UCSD-AML1 (cell line): Measurements from ENCODE around the gene GPHA2.

Experiments
- DNase-seq: peaks from one replicate; lab custom pipeline; 2025; ENCODE audit not compliant: unreplicated experiment; lab: John Stamatoyannopoulos, UW

The GPHA2 gene

DNA sequence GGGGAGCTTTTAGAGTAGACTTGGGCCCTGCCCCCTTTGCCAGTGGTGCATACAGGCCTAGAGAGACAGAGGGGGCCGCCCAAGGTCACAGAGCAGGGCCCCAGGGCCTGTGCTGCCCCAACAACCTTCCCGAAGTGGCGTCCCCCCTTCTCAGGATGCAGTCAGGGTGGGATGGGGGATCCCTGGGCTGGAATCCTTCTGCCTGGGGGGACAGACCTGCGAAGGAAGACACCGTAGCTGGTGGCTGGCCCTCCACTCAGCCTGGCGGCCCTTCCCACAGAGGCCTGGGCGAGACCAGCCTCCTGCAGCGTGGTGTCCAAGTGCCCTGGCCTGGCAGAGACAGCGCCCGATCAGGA lies 42.9 kb downstream of the GPHA2 start:
- no peak for DNase-seq

GRCh38 chr11:64892411-64892831 lies 43.3 kb downstream of the GPHA2 start:
- DNase-seq, result no peak

DNA sequence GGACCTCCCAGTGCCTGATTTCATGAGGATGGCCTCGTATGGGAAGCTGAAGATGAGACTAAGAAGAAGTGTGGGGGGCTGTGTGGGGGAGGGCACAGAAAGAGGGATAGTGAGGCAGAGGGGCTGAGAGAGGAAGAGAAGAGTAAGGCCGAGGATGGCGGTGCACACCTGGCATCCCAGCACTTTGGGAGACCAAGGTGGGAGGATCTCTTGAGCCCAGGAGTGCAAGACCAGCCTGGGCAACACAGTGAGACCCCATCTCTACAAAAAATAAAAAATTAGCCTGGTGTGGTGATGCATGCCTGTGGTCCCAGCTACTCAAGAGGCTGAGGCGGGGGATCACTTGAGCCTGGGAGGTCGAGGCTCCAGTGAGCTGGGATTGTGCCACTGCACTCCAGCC lies 43.8 kb downstream of the GPHA2 start:
- no peak for DNase-seq

GRCh38 chr11:64891215-64891848 lies 44.4 kb downstream of the GPHA2 start:
- no peak for DNase-seq

DNA sequence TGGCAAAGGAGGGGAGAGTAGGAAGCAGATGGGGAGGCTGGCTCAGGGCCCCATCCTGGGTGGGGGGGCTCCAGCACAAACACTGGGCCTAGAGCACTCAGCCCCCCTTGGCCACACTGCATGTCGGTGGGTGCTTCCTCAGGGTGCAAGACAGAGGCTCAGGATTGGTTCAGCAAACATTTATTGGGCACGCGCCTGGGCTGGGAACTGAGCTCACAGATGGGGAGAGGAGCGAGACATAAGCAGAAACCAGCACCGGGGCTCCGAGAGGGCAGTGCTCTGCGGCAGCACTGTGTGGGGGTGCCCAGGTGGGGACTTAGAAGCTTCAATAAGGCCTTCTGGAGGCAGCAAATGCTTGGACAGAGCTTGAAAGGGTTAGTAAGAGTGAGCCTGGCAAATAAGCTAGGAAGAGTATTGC lies 45.2 kb downstream of the GPHA2 start:
- no peak for DNase-seq

DNA sequence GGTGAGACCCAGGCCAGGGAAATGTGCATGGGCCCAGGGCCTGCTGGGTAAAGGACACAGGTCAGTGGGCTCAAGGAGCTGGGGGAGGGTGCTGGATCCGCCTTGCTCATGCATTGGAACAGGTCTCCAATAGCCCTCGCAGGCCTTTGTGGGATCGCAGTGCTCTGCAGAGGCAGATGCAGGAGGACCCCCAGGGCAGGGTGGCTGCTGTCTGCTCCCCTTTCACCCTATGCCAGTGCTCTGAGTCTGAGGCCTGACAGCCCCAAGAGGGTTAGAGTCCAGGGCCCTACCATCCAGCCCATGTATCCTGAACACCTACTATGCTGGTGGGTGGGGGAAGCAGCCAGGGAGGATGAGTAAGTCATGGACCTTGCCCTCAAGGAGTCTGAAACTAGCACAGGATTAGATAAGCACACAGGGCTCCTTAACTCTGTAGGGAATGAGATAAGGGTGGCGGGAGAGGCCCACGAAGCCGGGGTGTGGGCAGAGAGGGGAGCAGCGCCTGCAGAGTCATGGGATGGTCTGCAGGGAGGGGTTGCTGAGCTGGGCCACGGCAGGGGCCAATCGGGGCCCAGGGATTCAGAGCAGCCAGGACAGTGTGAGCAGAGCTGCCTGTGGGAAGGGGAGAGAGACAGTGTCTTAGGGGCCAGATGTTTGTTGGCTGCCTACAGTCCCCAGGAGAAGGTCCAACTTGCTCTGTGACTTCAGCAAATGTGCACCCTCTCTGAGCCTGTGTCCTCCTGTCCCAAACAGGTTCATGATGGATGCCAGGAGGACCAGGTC lies 46.8 kb downstream of the GPHA2 start:
- DNase-seq, result no peak

DNA sequence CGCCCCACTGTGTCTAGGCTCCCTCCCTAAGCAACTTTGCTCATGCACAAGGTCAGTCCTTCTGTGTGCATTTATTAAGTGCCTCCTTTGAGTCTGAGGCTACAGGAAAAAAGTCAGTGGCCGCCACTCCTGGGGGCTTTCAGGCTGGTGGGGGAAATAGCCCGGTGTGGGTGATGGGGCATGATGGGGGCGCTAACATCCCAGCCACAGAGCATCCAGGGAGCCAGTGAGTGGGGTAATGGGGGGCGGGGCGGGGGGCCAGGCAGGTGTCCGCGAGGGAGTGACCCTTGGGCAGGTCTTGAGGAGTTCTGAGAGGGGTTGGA lies 47.3 kb downstream of the GPHA2 start:
- no peak for DNase-seq

DNA sequence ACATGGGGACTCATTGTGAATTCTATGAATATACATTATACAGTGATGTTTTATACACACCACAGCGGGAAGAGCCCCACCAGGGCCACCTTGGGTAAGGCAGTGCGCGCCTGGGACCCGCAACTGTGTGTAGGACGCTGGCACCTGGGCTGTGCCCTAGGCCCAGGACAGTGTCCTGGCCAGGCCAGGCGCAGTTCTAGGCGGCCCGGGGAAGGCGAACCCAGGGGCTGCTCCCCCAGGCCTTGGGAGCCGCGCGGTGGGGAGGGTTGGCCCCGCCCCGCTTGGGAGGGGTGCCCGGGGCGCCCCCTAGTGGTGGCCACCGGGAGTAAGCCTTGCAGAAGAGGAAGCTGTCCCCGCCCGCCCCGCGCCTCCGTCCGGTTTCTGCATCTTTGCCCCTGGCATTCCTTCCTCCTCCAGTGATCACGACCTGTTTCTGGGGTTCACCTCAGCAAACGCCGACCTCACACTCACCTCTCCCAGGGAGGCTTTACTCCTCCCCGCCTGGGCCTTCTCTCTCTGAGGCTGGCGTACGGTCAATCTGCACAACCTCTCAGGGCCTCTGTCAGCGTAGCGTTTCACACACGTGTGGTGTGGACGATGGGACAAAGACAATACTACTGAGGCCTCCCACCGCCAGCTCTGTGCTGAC lies 47.8 kb downstream of the GPHA2 start:
- peak; percentile 83 for DNase-seq

DNA sequence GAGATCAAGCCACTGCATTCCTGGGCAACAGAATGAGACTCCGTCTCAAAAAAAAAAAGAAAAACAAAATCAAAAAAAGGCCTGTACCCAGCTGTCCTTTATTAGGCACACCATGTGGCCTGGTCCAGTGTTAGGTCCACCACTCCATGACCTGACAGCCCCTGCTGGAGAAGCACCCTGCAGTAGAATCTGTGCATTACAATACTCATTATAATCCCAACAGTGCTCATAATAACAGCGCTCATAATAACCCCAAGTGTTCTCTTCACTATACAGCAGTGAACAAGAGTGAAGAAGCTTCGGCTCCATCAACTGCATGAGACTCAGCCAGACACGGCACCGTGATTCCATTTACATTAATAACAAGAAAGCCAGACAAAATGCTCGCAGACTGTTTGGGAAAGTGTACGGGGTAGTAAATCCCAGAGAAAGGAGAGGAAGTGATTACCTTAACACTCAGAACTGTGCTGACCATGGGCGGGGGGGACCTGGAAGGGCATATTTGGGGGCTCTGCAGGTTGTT lies 48.4 kb downstream of the GPHA2 start:
- DNase-seq, result no peak

DNA sequence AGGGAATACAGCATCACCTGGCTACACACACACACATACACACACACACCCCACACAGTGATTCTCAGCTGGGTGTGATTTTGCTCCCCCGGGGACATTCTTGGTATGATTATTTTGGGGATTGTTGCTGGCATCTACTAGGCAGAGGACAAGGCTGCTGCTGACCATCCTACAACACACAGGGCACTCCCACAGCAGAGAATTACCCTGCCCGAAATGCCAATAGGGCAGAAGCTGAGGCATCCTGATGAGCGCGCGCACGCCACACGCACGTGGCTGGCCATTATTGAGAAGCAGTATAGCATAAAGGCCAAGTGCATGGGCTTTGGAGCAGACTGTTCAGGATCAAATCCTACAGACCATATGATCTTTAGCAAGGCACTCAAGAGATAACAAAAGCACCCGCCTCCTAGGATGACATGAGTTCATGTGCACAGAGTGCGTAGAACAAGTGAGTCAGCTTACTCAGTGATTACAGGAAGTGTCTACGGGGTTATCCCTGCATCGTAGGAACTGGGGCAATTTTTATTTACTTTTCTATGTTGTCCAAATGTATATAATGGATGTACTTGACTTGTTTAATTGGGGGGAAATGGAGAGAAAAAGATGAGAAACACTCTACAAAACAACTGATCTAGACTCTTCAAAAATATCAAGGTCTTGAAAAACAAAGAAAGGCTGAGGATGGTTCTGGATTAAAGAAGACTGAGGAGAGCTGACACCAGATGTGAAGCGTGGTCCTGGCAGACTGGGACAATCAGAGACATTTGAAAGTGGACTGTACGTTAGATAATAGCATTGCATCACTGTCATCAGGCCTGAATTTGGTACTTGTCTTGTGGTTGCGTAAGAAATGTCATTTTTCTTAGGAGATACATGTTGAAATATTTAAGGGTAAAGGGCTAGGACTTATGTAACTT lies 50.1 kb downstream of the GPHA2 start:
- DNase-seq, result no peak
